B cell (primary cell): ENCODE results near the gene RAX2. TPM values are rescaled to one million over a fixed set of nuclear protein-coding genes. Genes with fewer than 3 reads are reported as not detected.
A peak's percentile ranks its signal among the peaks of the same experiment; 100 is the strongest.

Experiments used
- ATAC-seq: fragments of 200-7000 bp; cut with Tn5 transposase; one replicate; pipeline ENCODE4 v1.10.0; 2021; ENCODE audit warnings: low read depth, mild to moderate bottlenecking, moderate number of reproducible peaks, moderate library complexity
- CTCF ChIA-PET: fragments of 350-600 bp; sonication (Branson Sonifier 250); formaldehyde crosslinking; loops from one replicate; lab custom pipeline; 2021; ENCODE audit warnings: antibody characterized with exemption, inconsistent platforms; lab: Charles Lee
- POLR2A ChIA-PET: fragments of 350-600 bp; sonication (Branson Sonifier 250); formaldehyde crosslinking; loops from one replicate; lab custom pipeline; 2021; ENCODE audit warnings: antibody characterized with exemption; lab: Charles Lee
- DNase-seq: peaks from one replicate; pipeline ENCODE4 v3.0.0; 2013
- H2AFZ ChIP-seq: 2 replicates; pipeline ENCODE4 v1.6.1; 2012; ENCODE audit warnings: mild to moderate bottlenecking, low read depth, low read length; ENCODE audit not compliant: insufficient read depth, poor library complexity, severe bottlenecking
- H3K27ac ChIP-seq, 2 donors: 1 replicate in 1 of 2; 2 replicates in 1 of 2; pipeline ENCODE4 v1.5.1; 2012 to 2013; ENCODE audit warnings: low read length in 2 of 2, mild to moderate bottlenecking in 2 of 2, moderate library complexity in 1 of 2
- H3K27me3 ChIP-seq, 4 experiments: fragments of 200-600 bp in 1 of 4; sonication (generic) in 1 of 4; replicated peaks in 1 of 4; 1 replicate in 2 of 4; 2 replicates in 2 of 4; pipeline versions ENCODE4 v1.6.1 to v1.7.0; 2013 to 2016; ENCODE audit warnings: low read length in 3 of 4, mild to moderate bottlenecking in 2 of 4, mixed read lengths in 1 of 4, moderate library complexity in 1 of 4; ENCODE audit not compliant: insufficient read depth in 4 of 4, control insufficient read depth in 3 of 4; ENCODE audit errors: control extremely low read depth in 1 of 4
- H3K36me3 ChIP-seq, 2 experiments: replicated peaks in 1 of 2; 1 replicate in 1 of 2; 2 replicates in 1 of 2; pipeline versions ENCODE4 v1.6.1 to v1.7.1; 2013; ENCODE audit warnings: low read length in 1 of 2; ENCODE audit not compliant: insufficient read depth in 2 of 2, control insufficient read depth in 1 of 2; ENCODE audit errors: control extremely low read depth in 1 of 2, extremely low read depth in 1 of 2
- H3K4me1 ChIP-seq, 2 donors: fragments of 200-600 bp in 1 of 2; sonication (generic) in 1 of 2; 1 replicate in 1 of 2; 2 replicates in 1 of 2; pipeline versions ENCODE4 v1.5.1 to v1.6.1; 2013 to 2017; ENCODE audit warnings: low read length in 2 of 2; ENCODE audit not compliant: control insufficient read depth in 2 of 2, insufficient read depth in 2 of 2
- H3K4me2 ChIP-seq: replicated peaks from 2 replicates; pipeline ENCODE3; 2012; ENCODE audit warnings: mild to moderate bottlenecking, low read depth, low read length; ENCODE audit not compliant: poor library complexity, severe bottlenecking
- H3K4me3 ChIP-seq, 5 experiments: fragments of 200-600 bp in 1 of 5; sonication (generic) in 1 of 5; 1 replicate in 3 of 5; 2 replicates in 2 of 5; pipeline versions ENCODE4 v1.5.1 to v1.7.0; 2011 to 2016; ENCODE audit warnings: low read length in 4 of 5, mild to moderate bottlenecking in 4 of 5, low read depth in 2 of 5, control low read depth in 1 of 5, moderate library complexity in 1 of 5; ENCODE audit not compliant: insufficient read depth in 1 of 5; ENCODE audit errors: control extremely low read depth in 1 of 5, extremely low read depth in 1 of 5
- H3K79me2 ChIP-seq: fragments of 200-600 bp; sonication (generic); one replicate; pipeline ENCODE4 v1.6.0; 2016; ENCODE audit warnings: low read length; ENCODE audit not compliant: control insufficient read depth, insufficient read depth
- H3K9ac ChIP-seq: fragments of 200-600 bp; sonication (generic); 2 replicates; pipeline ENCODE4 v1.6.1; 2017; ENCODE audit warnings: mild to moderate bottlenecking, low read length, moderate library complexity
- H3K9me3 ChIP-seq, 3 donors: one replicate each; pipeline versions ENCODE4 v1.6.1 to v1.7.1; 2013; ENCODE audit warnings: low read length in 2 of 3; ENCODE audit not compliant: control insufficient read depth in 2 of 3, insufficient read depth in 1 of 3; ENCODE audit errors: control extremely low read depth in 1 of 3
- H4K20me1 ChIP-seq: 2 replicates; pipeline ENCODE4 v1.6.0; 2012; ENCODE audit warnings: mild to moderate bottlenecking, low read length; ENCODE audit not compliant: insufficient read depth, control insufficient read depth, poor library complexity, severe bottlenecking
- H3K27ac Mint-ChIP-seq: one replicate; pipeline ENCODE4 v1.8.0; 2021; ENCODE audit warnings: mixed read lengths
- H3K27me3 Mint-ChIP-seq: one replicate; pipeline ENCODE4 v1.8.0; 2021; ENCODE audit warnings: mixed read lengths
- H3K4me1 Mint-ChIP-seq: one replicate; pipeline ENCODE4 v1.8.0; 2021; ENCODE audit warnings: mixed read lengths
- H3K4me3 Mint-ChIP-seq: one replicate; pipeline ENCODE4 v1.8.0; 2021; ENCODE audit warnings: mixed read lengths
- H3K9me3 Mint-ChIP-seq: one replicate; pipeline ENCODE4 v1.8.0; 2022; ENCODE audit warnings: mixed read lengths; ENCODE audit not compliant: insufficient read depth
- CTCF ChIP-seq: fragments of 200-600 bp; IDR thresholded peaks from one replicate; pipeline ENCODE4 v1.8.0; 2022; ENCODE audit warnings: antibody characterized with exemption, mild to moderate bottlenecking
- EZH2 ChIP-seq: IDR thresholded peaks from 2 replicates; pipeline ENCODE4 v1.6.1; 2012; ENCODE audit warnings: borderline replicate concordance, low read depth, mild to moderate bottlenecking, moderate library complexity, low read length; ENCODE audit not compliant: insufficient read depth, poor library complexity, severe bottlenecking
- WGBS: methylation state at CpG from one replicate; pipeline ENCODE4 v1.1.5; 2013; ENCODE audit warnings: missing lambda C conversion rate; ENCODE audit not compliant: insufficient coverage; 5-methylcytosine and 5-hydroxymethylcytosine counted together
- intact Hi-C: fragments of 100-400 bp; cut with micrococcal nuclease; formaldehyde crosslinking; loops from one replicate; pipeline ENCODE4 v1.10.0; 2022
- polyA plus RNA-seq: library from polyadenylated mRNA; depleted of rRNA; stranded (reverse); fragments of >200 nt; gene quantifications from 2 replicates; pipeline ENCODE4 v1.2.3, GENCODE V29; 2012
- total RNA-seq, 2 donors: library from RNA; stranded (reverse); fragments of 120-200 nt in 1 of 2; gene quantifications; 1 replicate in 1 of 2; 2 replicates in 1 of 2; pipeline versions ENCODE4 v1.2.3 to v1.2.4, GENCODE V29; 2013 to 2022

The RAX2 gene
- total and polyA plus RNA-seq, 2 donors (not counting 1 experiment from before 2014, with no cell fraction given) = not detected

- no peaks in the 10 kb centered on the region for H3K9me3 Mint-ChIP-seq
- DNase-seq (peak; percentile 87), ATAC-seq (peak; percentile 97)
- POLR2A ChIA-PET = interaction anchor here (1.2 kb wide), 1 partner anchor 164 kb away, joined by 5 read pairs; no protein-coding TSS in a partner anchor
- peaks cover 0 to 12% (median 0%) of the 10 kb centered on the region in 3 donors for H3K9me3 ChIP-seq
- H4K20me1 ChIP-seq = no peaks in the 10 kb centered on the region
- TF ChIP-seq EZH2 (no peak), CTCF (no peak)
- 31% methylated on average over 35 of the region's 46 CpGs for WGBS
- H3K27ac Mint-ChIP-seq = no peak overlapping the region
- intact Hi-C loops = loop anchor here (1.0 kb wide), 1 partner anchor 40 kb away; the partner anchor contains the start of gene APBA3
- H3K4me3 ChIP-seq = peak overlapping the region in 4 of 5 experiments; percentile 34 to 53 (median 48)
- peak overlapping the region; percentile 49 for H3K9ac ChIP-seq
- peaks cover 0 to 42% (median 21%) of the 10 kb centered on the region in 4 experiments for H3K27me3 ChIP-seq
- no peak overlapping the region for H3K27ac ChIP-seq
- H3K36me3 ChIP-seq = no peaks in the 10 kb centered on the region
- H3K4me3 Mint-ChIP-seq = peak overlapping the region; percentile 73
- H3K4me2 ChIP-seq = peak overlapping the region; percentile 81
- H3K27me3 Mint-ChIP-seq = peaks cover 21% of the 10 kb centered on the region
- peaks cover 16 to 20% of the 10 kb centered on the region in 2 donors for H3K4me1 ChIP-seq
- peak overlapping the region; percentile 54 for H2AFZ ChIP-seq
- CTCF ChIA-PET = interaction anchor here (1.1 kb wide), 1 partner anchor 101 kb away, joined by 3 read pairs; no protein-coding TSS in a partner anchor
- peaks cover 11% of the 10 kb centered on the region for H3K4me1 Mint-ChIP-seq
- H3K79me2 ChIP-seq = no peaks in the 10 kb centered on the region
These were observed 50.7 kb downstream of the RAX2 start for GRCh38 chr19:3721131-3721886.
